GM23338 (cell line): ENCODE results near the gene DTD2.

ENCODE experiments used
- EZH2 ChIP-seq: fragments of 200-600 bp; sonication (generic); IDR thresholded peaks from one replicate; pipeline ENCODE4 v1.8.0; 2017; ENCODE audit warnings: antibody characterized with exemption, mild to moderate bottlenecking, low read depth; ENCODE audit not compliant: unreplicated experiment
- EZH2phosphoT487 ChIP-seq: fragments of 200-600 bp; sonication (generic); IDR thresholded peaks from one replicate; pipeline ENCODE4 v1.8.1; 2018; ENCODE audit warnings: antibody characterized with exemption; ENCODE audit not compliant: unreplicated experiment
- JUNB ChIP-seq: IDR thresholded peaks from one replicate; pipeline ENCODE4 v1.6.1; 2016; ENCODE audit warnings: antibody characterized with exemption; ENCODE audit not compliant: unreplicated experiment
- POLR2AphosphoS5 ChIP-seq: IDR thresholded peaks from 2 replicates; pipeline ENCODE4 v1.6.1; 2016; ENCODE audit warnings: antibody characterized with exemption, low read depth
- ZNF331 ChIP-seq: fragments of 250-450 bp; sonication (Bioruptor Pico); IDR thresholded peaks from 2 replicates; pipeline ENCODE4 v1.5.0; 2020; ENCODE audit warnings: low read depth, mild to moderate bottlenecking, moderate library complexity
- TF ChIP-seq, protein P1 (sequence below), 2 experiments: fragments of 200-600 bp in 1 of 2; sonication (generic) in 1 of 2; conservative IDR thresholded peaks; 2 replicates each; pipeline versions ENCODE4 v1.5.1 to v1.6.1; 2016 to 2017; ENCODE audit warnings: antibody characterized with exemption in 2 of 2, low read depth in 2 of 2, mild to moderate bottlenecking in 2 of 2, moderate library complexity in 1 of 2
- TF ChIP-seq, protein P2 (sequence below): IDR thresholded peaks from one replicate; pipeline ENCODE4 v1.6.1; 2018; ENCODE audit warnings: antibody characterized with exemption; ENCODE audit not compliant: unreplicated experiment

DNA sequence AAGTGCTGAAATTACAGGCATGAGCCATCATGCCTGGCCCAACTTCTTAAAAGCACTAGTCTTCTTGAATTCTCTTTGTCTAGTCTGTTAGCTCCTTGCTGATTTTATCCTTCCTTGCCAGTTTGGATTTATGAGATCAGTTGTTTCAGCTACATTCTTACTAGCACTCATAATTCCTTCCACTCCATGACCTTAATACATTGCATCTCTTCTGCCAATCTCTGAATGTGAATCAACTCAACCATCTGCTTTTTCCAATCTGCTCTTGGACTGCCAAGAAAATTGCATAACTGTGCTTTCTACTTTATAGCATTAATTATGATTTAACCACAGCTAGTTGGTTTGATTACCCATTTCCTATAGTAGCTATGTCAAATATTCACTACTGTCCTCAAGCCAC is 22.0 kb downstream of the DTD2 start:
- TF ChIP-seq POLR2AphosphoS5 (no peak), EZH2 (no peak), ZNF331 (CRISPR knock-in tag) (no peak), EZH2phosphoT487 (no peak), JUNB (no peak)
- TF ChIP-seq, protein P1, sequence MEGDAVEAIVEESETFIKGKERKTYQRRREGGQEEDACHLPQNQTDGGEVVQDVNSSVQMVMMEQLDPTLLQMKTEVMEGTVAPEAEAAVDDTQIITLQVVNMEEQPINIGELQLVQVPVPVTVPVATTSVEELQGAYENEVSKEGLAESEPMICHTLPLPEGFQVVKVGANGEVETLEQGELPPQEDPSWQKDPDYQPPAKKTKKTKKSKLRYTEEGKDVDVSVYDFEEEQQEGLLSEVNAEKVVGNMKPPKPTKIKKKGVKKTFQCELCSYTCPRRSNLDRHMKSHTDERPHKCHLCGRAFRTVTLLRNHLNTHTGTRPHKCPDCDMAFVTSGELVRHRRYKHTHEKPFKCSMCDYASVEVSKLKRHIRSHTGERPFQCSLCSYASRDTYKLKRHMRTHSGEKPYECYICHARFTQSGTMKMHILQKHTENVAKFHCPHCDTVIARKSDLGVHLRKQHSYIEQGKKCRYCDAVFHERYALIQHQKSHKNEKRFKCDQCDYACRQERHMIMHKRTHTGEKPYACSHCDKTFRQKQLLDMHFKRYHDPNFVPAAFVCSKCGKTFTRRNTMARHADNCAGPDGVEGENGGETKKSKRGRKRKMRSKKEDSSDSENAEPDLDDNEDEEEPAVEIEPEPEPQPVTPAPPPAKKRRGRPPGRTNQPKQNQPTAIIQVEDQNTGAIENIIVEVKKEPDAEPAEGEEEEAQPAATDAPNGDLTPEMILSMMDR (conservative IDR thresholded peaks at IDR 0.05; ENCODE audit: low read depth in 2 of 2): no peak
- TF ChIP-seq, protein P2, sequence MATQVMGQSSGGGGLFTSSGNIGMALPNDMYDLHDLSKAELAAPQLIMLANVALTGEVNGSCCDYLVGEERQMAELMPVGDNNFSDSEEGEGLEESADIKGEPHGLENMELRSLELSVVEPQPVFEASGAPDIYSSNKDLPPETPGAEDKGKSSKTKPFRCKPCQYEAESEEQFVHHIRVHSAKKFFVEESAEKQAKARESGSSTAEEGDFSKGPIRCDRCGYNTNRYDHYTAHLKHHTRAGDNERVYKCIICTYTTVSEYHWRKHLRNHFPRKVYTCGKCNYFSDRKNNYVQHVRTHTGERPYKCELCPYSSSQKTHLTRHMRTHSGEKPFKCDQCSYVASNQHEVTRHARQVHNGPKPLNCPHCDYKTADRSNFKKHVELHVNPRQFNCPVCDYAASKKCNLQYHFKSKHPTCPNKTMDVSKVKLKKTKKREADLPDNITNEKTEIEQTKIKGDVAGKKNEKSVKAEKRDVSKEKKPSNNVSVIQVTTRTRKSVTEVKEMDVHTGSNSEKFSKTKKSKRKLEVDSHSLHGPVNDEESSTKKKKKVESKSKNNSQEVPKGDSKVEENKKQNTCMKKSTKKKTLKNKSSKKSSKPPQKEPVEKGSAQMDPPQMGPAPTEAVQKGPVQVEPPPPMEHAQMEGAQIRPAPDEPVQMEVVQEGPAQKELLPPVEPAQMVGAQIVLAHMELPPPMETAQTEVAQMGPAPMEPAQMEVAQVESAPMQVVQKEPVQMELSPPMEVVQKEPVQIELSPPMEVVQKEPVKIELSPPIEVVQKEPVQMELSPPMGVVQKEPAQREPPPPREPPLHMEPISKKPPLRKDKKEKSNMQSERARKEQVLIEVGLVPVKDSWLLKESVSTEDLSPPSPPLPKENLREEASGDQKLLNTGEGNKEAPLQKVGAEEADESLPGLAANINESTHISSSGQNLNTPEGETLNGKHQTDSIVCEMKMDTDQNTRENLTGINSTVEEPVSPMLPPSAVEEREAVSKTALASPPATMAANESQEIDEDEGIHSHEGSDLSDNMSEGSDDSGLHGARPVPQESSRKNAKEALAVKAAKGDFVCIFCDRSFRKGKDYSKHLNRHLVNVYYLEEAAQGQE: no peak
